Measurements from ENCODE around the gene RNF212B. TPM values are rescaled to one million over a fixed set of nuclear protein-coding genes. Genes with fewer than 3 reads are reported as not detected.
"Not testable (repeated sequence)": the region's sequence is repeated elsewhere in the genome, so short reads cannot be mapped to it uniquely, and the experiment has no call there.

The RNF212B gene
- not detected for total RNA-seq
- long read RNA-seq, partial matches to known transcripts: 0 of 1 reads
- long read RNA-seq, other reads (novel, unspliced or antisense): 1 of 1 reads

- intact Hi-C loops (cut with micrococcal nuclease): no loop called here
- H3K27me3 ChIP-seq (ENCODE audit: low read depth): no peaks in the 10 kb centered on the region
- H3K4me1 ChIP-seq: peaks cover 7% of the 10 kb centered on the region
- no peaks in the 10 kb centered on the region for H3K36me3 ChIP-seq
- no peak within 1 kb of the TSS for H3K27ac ChIP-seq (replicated peaks)
- H3K4me3 ChIP-seq: peak within 1 kb of the TSS; percentile 50
- TF ChIP-seq, protein P1, sequence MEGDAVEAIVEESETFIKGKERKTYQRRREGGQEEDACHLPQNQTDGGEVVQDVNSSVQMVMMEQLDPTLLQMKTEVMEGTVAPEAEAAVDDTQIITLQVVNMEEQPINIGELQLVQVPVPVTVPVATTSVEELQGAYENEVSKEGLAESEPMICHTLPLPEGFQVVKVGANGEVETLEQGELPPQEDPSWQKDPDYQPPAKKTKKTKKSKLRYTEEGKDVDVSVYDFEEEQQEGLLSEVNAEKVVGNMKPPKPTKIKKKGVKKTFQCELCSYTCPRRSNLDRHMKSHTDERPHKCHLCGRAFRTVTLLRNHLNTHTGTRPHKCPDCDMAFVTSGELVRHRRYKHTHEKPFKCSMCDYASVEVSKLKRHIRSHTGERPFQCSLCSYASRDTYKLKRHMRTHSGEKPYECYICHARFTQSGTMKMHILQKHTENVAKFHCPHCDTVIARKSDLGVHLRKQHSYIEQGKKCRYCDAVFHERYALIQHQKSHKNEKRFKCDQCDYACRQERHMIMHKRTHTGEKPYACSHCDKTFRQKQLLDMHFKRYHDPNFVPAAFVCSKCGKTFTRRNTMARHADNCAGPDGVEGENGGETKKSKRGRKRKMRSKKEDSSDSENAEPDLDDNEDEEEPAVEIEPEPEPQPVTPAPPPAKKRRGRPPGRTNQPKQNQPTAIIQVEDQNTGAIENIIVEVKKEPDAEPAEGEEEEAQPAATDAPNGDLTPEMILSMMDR (IDR thresholded peaks at IDR 0.05; ENCODE audit: borderline replicate concordance): no peak
- H3K9me3 ChIP-seq (replicated peaks): no peaks in the 10 kb centered on the region
- peak; percentile 90 for DNase-seq
These were observed at the start of gene RNF212B for GRCh38 chr14:23237772-23238594. TSS of gene RNF212B (plus strand) at chr14:23237936. CDS start at chr14:23240346, 2,410 bp downstream.

- no peaks in the 10 kb centered on the region for H3K4me1 ChIP-seq
- no peak for DNase-seq
- no peaks in the 10 kb centered on the region for H3K36me3 ChIP-seq
- intact Hi-C loops (cut with micrococcal nuclease): no loop called here
- no peaks in the 10 kb centered on the region for H3K9me3 ChIP-seq (replicated peaks)
- H3K27ac ChIP-seq (replicated peaks): no peak overlapping the region
- no peak overlapping the region for H3K4me3 ChIP-seq
- H3K27me3 ChIP-seq (ENCODE audit: low read depth): no peaks in the 10 kb centered on the region
- TF ChIP-seq, protein P1 (IDR thresholded peaks at IDR 0.05; ENCODE audit: borderline replicate concordance): no peak
These were observed 44.3 kb upstream of the RNF212B start for GRCh38 chr14:23193432-23193831.

DNA sequence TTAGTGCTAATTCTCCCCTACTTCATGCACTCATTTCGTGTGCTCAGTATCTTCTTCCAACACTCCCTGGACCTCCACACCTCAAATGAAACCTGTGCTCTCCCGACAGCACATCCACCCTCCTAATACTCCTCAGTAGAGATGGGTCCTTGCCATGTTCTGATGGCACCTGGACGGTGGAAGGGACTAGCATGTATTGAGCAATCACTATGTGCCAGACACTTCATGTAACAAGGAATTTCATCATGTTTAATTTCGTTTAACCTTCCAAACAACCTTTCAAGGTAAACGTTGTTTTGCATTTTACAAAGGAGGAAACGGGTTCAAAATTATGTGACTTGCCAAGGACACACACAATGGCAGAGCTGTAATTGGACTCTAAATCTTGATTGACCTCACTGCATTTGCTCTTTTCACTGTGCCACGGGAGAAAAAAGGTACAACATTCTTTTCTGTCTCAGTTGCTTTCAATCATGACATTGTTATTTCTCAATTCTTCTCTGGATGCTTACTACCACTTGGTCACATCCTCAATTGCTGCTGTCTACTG, 42.1 kb upstream of the RNF212B start:
- intact Hi-C loops (cut with micrococcal nuclease): loop anchor here (5.0 kb wide), 1 partner anchor 83 kb away; no protein-coding TSS in a partner anchor
- no peak for DNase-seq
- H3K36me3 ChIP-seq: no peaks in the 10 kb centered on the region
- H3K27me3 ChIP-seq (ENCODE audit: low read depth): no peaks in the 10 kb centered on the region
- H3K4me1 ChIP-seq: no peaks in the 10 kb centered on the region
- no peaks in the 10 kb centered on the region for H3K9me3 ChIP-seq (replicated peaks)
- no peak overlapping the region for H3K4me3 ChIP-seq
- TF ChIP-seq, protein P1 (IDR thresholded peaks at IDR 0.05; ENCODE audit: borderline replicate concordance): no peak
- H3K27ac ChIP-seq (replicated peaks): no peak overlapping the region

DNA sequence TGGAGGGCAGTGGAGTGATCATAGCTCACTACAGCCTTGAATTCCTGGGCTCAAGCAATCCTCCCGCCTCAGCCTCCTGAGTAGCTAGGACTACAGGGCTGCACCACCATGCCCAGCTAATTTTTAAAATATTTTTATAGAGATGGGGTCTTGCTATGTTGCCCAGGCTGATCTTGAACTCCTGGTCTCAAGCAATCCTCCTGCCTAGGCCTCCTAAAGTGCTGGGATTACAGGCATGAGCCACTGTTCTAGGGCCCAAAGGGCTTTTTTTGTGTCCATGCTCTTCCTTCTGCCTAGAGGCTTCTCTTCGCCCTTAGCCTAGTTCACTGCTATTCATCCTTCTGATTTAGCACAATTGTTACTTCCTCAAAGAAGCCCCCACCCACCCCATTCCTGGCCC, 41.2 kb upstream of the RNF212B start:
- not testable (repeated sequence) for DNase-seq; H3K9me3 ChIP-seq (replicated peaks); H3K27ac ChIP-seq (replicated peaks); H3K4me1 ChIP-seq; H3K36me3 ChIP-seq; H3K4me3 ChIP-seq; H3K27me3 ChIP-seq (ENCODE audit: low read depth)
- intact Hi-C loops (cut with micrococcal nuclease): loop anchor here (5.0 kb wide), 1 partner anchor 84 kb away; no protein-coding TSS in a partner anchor

DNA sequence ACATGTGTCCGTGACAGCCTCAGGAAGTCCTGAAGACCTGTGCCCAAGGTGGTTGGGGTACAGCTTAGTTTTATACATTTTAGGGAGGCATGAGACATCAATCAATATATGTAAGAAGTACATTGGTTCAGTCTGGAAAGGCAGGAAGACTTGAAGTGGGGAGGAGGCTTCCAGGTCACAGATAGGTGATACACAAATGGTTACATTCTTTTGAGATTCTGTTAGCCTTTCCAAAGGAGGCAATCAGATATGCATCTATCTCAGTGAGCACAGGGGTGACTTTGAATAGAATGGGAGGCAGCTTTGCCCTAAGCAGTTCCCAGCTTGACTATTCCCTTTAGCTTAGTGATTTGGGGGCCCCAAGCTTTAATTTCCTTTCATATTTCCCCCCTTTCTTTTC, 38.6 kb upstream of the RNF212B start:
- not testable (repeated sequence) for H3K36me3 ChIP-seq; H3K27ac ChIP-seq (replicated peaks); DNase-seq; H3K4me3 ChIP-seq; H3K9me3 ChIP-seq (replicated peaks); H3K27me3 ChIP-seq (ENCODE audit: low read depth); H3K4me1 ChIP-seq
- intact Hi-C loops (cut with micrococcal nuclease): loop anchor here (5.0 kb wide), 1 partner anchor 87 kb away; no protein-coding TSS in a partner anchor

DNA sequence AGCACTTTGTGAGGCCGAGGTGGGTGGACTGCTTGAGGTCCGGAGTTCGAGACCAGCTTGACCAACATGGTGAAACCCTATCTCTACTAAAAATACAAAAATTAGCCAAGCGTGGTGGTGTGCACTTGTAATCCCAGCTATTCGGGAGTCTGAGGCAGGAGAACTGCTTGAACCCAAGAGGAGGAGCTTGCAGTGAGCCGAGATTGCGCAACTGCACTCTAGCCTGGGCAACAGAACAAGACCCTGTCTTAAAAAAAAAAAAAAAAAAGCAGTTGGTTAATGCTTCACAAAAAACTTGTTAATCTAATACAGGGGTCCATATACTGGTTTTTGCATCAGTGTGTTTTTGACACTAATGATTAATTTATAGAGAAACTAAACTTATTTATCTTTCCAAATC, 35.7 kb upstream of the RNF212B start:
- Histone ChIP-seq H3K36me3 (no peaks in the 10 kb centered on the region), H3K4me3 (no peak overlapping the region), H3K27me3 (ENCODE audit: low read depth) (peaks cover 6% of the 10 kb centered on the region), H3K27ac (replicated peaks) (no peak overlapping the region), H3K4me1 (no peaks in the 10 kb centered on the region), H3K9me3 (replicated peaks) (no peaks in the 10 kb centered on the region)
- no peak for DNase-seq
- TF ChIP-seq, protein P1 (IDR thresholded peaks at IDR 0.05; ENCODE audit: borderline replicate concordance): no peak
- intact Hi-C loops (cut with micrococcal nuclease): no loop called here
